AG04449 (cell line): ENCODE results near the gene FGF14.

Experiments
- CTCF ChIA-PET: fragments of 350-600 bp; formaldehyde crosslinking; extraction: SDS; loops from one replicate; lab custom pipeline; 2021; ENCODE audit warnings: antibody characterized with exemption; lab: Yijun Ruan, JAX
- POLR2A ChIA-PET: fragments of 400-600, 350-600 bp; formaldehyde crosslinking; extraction: SDS; loops from one replicate; lab custom pipeline; 2020; ENCODE audit warnings: antibody characterized with exemption, inconsistent platforms; lab: Yijun Ruan, JAX
- DNase-seq: peaks from one replicate; pipeline ENCODE4 v3.0.0-alpha.2; 2010; ENCODE audit warnings: low read depth, low spot score
- H3K4me3 ChIP-seq: 2 replicates; pipeline ENCODE4 v1.5.1; 2011; ENCODE audit warnings: low read depth, mild to moderate bottlenecking, control low read depth, low read length
- CTCF ChIP-seq: IDR thresholded peaks from one replicate; pipeline ENCODE4 v1.5.1; 2011; ENCODE audit warnings: mild to moderate bottlenecking, moderate library complexity, low read length, control low read depth, inconsistent platforms; ENCODE audit not compliant: insufficient read depth; ENCODE audit errors: missing control alignments

FGF14 gene

GRCh38 chr13:102177431-102177830, 224.4 kb downstream of the FGF14 start:
- ChIA-PET CTCF (no interaction called here), POLR2A (no interaction called here)
- no peak overlapping the region for H3K4me3 ChIP-seq
- TF ChIP-seq CTCF: no peak
- no peak for DNase-seq

- CTCF ChIA-PET: no interaction called here
- H3K4me3 ChIP-seq: no peak overlapping the region
- no peak for TF ChIP-seq CTCF
- DNase-seq: no peak
- POLR2A ChIA-PET: no interaction called here
Observed at GRCh38 chr13:102176846-102177245, 225.0 kb downstream of the FGF14 start.

GRCh38 chr13:102172406-102172805, 229.4 kb downstream of the FGF14 start:
- TF ChIP-seq CTCF: no peak
- no peak for DNase-seq
- POLR2A ChIA-PET: no interaction called here
- H3K4me3 ChIP-seq: no peak overlapping the region
- CTCF ChIA-PET: no interaction called here

- TF ChIP-seq CTCF: no peak
- ChIA-PET CTCF (no interaction called here), POLR2A (no interaction called here)
- DNase-seq: no peak
- H3K4me3 ChIP-seq: no peak overlapping the region
Observed at GRCh38 chr13:102170305-102170704, 231.5 kb downstream of the FGF14 start.

GRCh38 chr13:102169471-102170015, 232.3 kb downstream of the FGF14 start:
- POLR2A ChIA-PET: no interaction called here
- CTCF ChIA-PET: no interaction called here
- no peak for DNase-seq
- TF ChIP-seq CTCF: no peak
- no peak overlapping the region for H3K4me3 ChIP-seq

GRCh38 chr13:102152790-102153189, 249.1 kb downstream of the FGF14 start:
- H3K4me3 ChIP-seq: no peak overlapping the region
- no peak for TF ChIP-seq CTCF
- no peak for DNase-seq
- ChIA-PET CTCF (interaction anchor here (1.0 kb wide), 1 partner anchor 11 kb away, joined by 3 read pairs; no protein-coding TSS in a partner anchor), POLR2A (no interaction called here)
